ENCODE data around the gene GNGT1.
A peak's percentile ranks its signal among the peaks of the same experiment; 100 is the strongest.

Gene GNGT1

GRCh38 chr7:93923296-93923695 lies 16.9 kb downstream of the GNGT1 start:
- no peak overlapping the region for H3K9ac ChIP-seq (ENCODE audit: low read depth, low read length, poor library complexity)
- peaks cover 0 to 44% of the 10 kb centered on the region in 2 donors for H3K36me3 ChIP-seq (replicated peaks in 1 of 2; ENCODE audit: control insufficient read depth in 2 of 2, insufficient read depth in 2 of 2, low read length in 2 of 2)
- H3K27ac ChIP-seq (replicated peaks; ENCODE audit: low read length) = no peak overlapping the region
- H3K23ac ChIP-seq (ENCODE audit: low read depth, low read length, poor library complexity) = no peak overlapping the region
- H2BK5ac ChIP-seq (ENCODE audit: low read length) = no peak overlapping the region
- H3K27me3 ChIP-seq (ENCODE audit: control insufficient read depth in 3 of 3, insufficient read depth in 3 of 3, low read depth in 1 of 3, low read length in 3 of 3) = no peaks in the 10 kb centered on the region
- H2BK120ac ChIP-seq (ENCODE audit: low read depth, low read length) = no peak overlapping the region
- H2AFZ ChIP-seq (ENCODE audit: low read length) = peak overlapping the region; percentile 41
- no peak overlapping the region for H2BK15ac ChIP-seq (ENCODE audit: low read length)
- H2BK12ac ChIP-seq (ENCODE audit: low read length) = no peak overlapping the region
- H2AK5ac ChIP-seq (ENCODE audit: low read depth, low read length) = no peak overlapping the region
- H3K4me2 ChIP-seq (ENCODE audit: insufficient read depth, low read length, poor library complexity, severe bottlenecking) = no peak overlapping the region
- peak overlapping the region in 1 of 2 donors; percentile 79 for H3K4me3 ChIP-seq (ENCODE audit: low read length in 2 of 2)
- no peak overlapping the region for H3K4ac ChIP-seq (ENCODE audit: low read length)
- H3K14ac ChIP-seq (ENCODE audit: low read length) = no peak overlapping the region
- no peak for DNase-seq (ENCODE audit: low spot score)
- H3K9me3 ChIP-seq (replicated peaks in 1 of 2; ENCODE audit: control insufficient read depth in 2 of 2, insufficient read depth in 1 of 2, low read depth in 1 of 2, low read length in 2 of 2) = peaks cover 0 to 3% of the 10 kb centered on the region in 2 donors
- H4K91ac ChIP-seq (ENCODE audit: low read depth, low read length, poor library complexity) = no peak overlapping the region
- no peak overlapping the region for H3K18ac ChIP-seq (ENCODE audit: low read length)
- peaks cover 0 to 10% of the 10 kb centered on the region in 2 donors for H3K4me1 ChIP-seq (ENCODE audit: control insufficient read depth in 2 of 2, insufficient read depth in 1 of 2, low read depth in 1 of 2, low read length in 2 of 2)
- no peaks in the 10 kb centered on the region for H3K79me1 ChIP-seq (ENCODE audit: low read depth, low read length)
- WGBS, 2 donors (ENCODE audit: extremely low coverage in 2 of 2, insufficient read length in 2 of 2, insufficient replicate concordance in 1 of 2) = no CpG with 5 or more reads among the region's 6 CpGs
- no peak overlapping the region for H4K8ac ChIP-seq (ENCODE audit: low read depth, low read length)

- no peak overlapping the region for H3K4ac ChIP-seq (ENCODE audit: low read length)
- H3K23ac ChIP-seq (ENCODE audit: low read depth, low read length, poor library complexity) = no peak overlapping the region
- peaks cover 0 to 10% of the 10 kb centered on the region in 2 donors for H3K4me1 ChIP-seq (ENCODE audit: control insufficient read depth in 2 of 2, insufficient read depth in 1 of 2, low read depth in 1 of 2, low read length in 2 of 2)
- H2BK12ac ChIP-seq (ENCODE audit: low read length) = no peak overlapping the region
- H2BK5ac ChIP-seq (ENCODE audit: low read length) = no peak overlapping the region
- no peak overlapping the region for H3K14ac ChIP-seq (ENCODE audit: low read length)
- no peak overlapping the region for H2BK15ac ChIP-seq (ENCODE audit: low read length)
- H3K9ac ChIP-seq (ENCODE audit: low read depth, low read length, poor library complexity) = no peak overlapping the region
- peak overlapping the region in 1 of 2 donors; percentile 79 for H3K4me3 ChIP-seq (ENCODE audit: low read length in 2 of 2)
- peak overlapping the region; percentile 41 for H2AFZ ChIP-seq (ENCODE audit: low read length)
- H4K91ac ChIP-seq (ENCODE audit: low read depth, low read length, poor library complexity) = no peak overlapping the region
- no peak overlapping the region for H4K8ac ChIP-seq (ENCODE audit: low read depth, low read length)
- no peak overlapping the region for H2BK120ac ChIP-seq (ENCODE audit: low read depth, low read length)
- peaks cover 0 to 3% of the 10 kb centered on the region in 2 donors for H3K9me3 ChIP-seq (replicated peaks in 1 of 2; ENCODE audit: control insufficient read depth in 2 of 2, insufficient read depth in 1 of 2, low read depth in 1 of 2, low read length in 2 of 2)
- no peak overlapping the region for H3K27ac ChIP-seq (replicated peaks; ENCODE audit: low read length)
- H3K27me3 ChIP-seq (ENCODE audit: control insufficient read depth in 3 of 3, insufficient read depth in 3 of 3, low read depth in 1 of 3, low read length in 3 of 3) = no peaks in the 10 kb centered on the region
- no CpG with 5 or more reads among the region's 1 CpG for WGBS, 2 donors (ENCODE audit: extremely low coverage in 2 of 2, insufficient read length in 2 of 2, insufficient replicate concordance in 1 of 2)
- H3K36me3 ChIP-seq (replicated peaks in 1 of 2; ENCODE audit: control insufficient read depth in 2 of 2, insufficient read depth in 2 of 2, low read length in 2 of 2) = peaks cover 0 to 46% of the 10 kb centered on the region in 2 donors
- no peak overlapping the region for H2AK5ac ChIP-seq (ENCODE audit: low read depth, low read length)
- no peak overlapping the region for H3K4me2 ChIP-seq (ENCODE audit: insufficient read depth, low read length, poor library complexity, severe bottlenecking)
- DNase-seq (ENCODE audit: low spot score) = no peak
- H3K18ac ChIP-seq (ENCODE audit: low read length) = no peak overlapping the region
- H3K79me1 ChIP-seq (ENCODE audit: low read depth, low read length) = no peaks in the 10 kb centered on the region
These were observed 17.6 kb downstream of the GNGT1 start for GRCh38 chr7:93923942-93924341.

GRCh38 chr7:93926800-93927199 lies 20.4 kb downstream of the GNGT1 start:
- Histone ChIP-seq H3K9me3 (replicated peaks in 1 of 2; ENCODE audit: control insufficient read depth in 2 of 2, insufficient read depth in 1 of 2, low read depth in 1 of 2, low read length in 2 of 2) (peaks cover 0 to 3% of the 10 kb centered on the region in 2 donors), H3K4me1 (ENCODE audit: control insufficient read depth in 2 of 2, insufficient read depth in 1 of 2, low read depth in 1 of 2, low read length in 2 of 2) (peaks cover 0 to 5% of the 10 kb centered on the region in 2 donors), H2BK12ac (ENCODE audit: low read length) (no peak overlapping the region), H4K8ac (ENCODE audit: low read depth, low read length) (no peak overlapping the region), H3K14ac (ENCODE audit: low read length) (no peak overlapping the region), H2BK15ac (ENCODE audit: low read length) (no peak overlapping the region), H2AK5ac (ENCODE audit: low read depth, low read length) (no peak overlapping the region), H2BK5ac (ENCODE audit: low read length) (no peak overlapping the region), H3K36me3 (replicated peaks in 1 of 2; ENCODE audit: control insufficient read depth in 2 of 2, insufficient read depth in 2 of 2, low read length in 2 of 2) (peaks cover 0 to 46% of the 10 kb centered on the region in 2 donors), H4K91ac (ENCODE audit: low read depth, low read length, poor library complexity) (no peak overlapping the region), H3K4me2 (ENCODE audit: insufficient read depth, low read length, poor library complexity, severe bottlenecking) (no peak overlapping the region), H3K9ac (ENCODE audit: low read depth, low read length, poor library complexity) (no peak overlapping the region), H2BK120ac (ENCODE audit: low read depth, low read length) (no peak overlapping the region), H3K27me3 (ENCODE audit: control insufficient read depth in 3 of 3, insufficient read depth in 3 of 3, low read depth in 1 of 3, low read length in 3 of 3) (no peaks in the 10 kb centered on the region), H3K79me1 (ENCODE audit: low read depth, low read length) (no peaks in the 10 kb centered on the region), H3K4me3 (ENCODE audit: low read length in 2 of 2) (no peak overlapping the region), H3K18ac (ENCODE audit: low read length) (no peak overlapping the region), H3K27ac (replicated peaks; ENCODE audit: low read length) (no peak overlapping the region), H3K23ac (ENCODE audit: low read depth, low read length, poor library complexity) (no peak overlapping the region), H3K4ac (ENCODE audit: low read length) (no peak overlapping the region), H2AFZ (ENCODE audit: low read length) (no peak overlapping the region)
- DNase-seq (ENCODE audit: low spot score) = no peak
- WGBS, 2 donors (ENCODE audit: extremely low coverage in 2 of 2, insufficient read length in 2 of 2, insufficient replicate concordance in 1 of 2) = no CpG with 5 or more reads among the region's 1 CpG

GRCh38 chr7:93927585-93927984 lies 21.2 kb downstream of the GNGT1 start:
- peaks cover 0 to 3% of the 10 kb centered on the region in 2 donors for H3K9me3 ChIP-seq (replicated peaks in 1 of 2; ENCODE audit: control insufficient read depth in 2 of 2, insufficient read depth in 1 of 2, low read depth in 1 of 2, low read length in 2 of 2)
- H3K23ac ChIP-seq (ENCODE audit: low read depth, low read length, poor library complexity) = no peak overlapping the region
- H3K27ac ChIP-seq (replicated peaks; ENCODE audit: low read length) = no peak overlapping the region
- H3K14ac ChIP-seq (ENCODE audit: low read length) = no peak overlapping the region
- H4K8ac ChIP-seq (ENCODE audit: low read depth, low read length) = no peak overlapping the region
- H3K27me3 ChIP-seq (ENCODE audit: control insufficient read depth in 3 of 3, insufficient read depth in 3 of 3, low read depth in 1 of 3, low read length in 3 of 3) = no peaks in the 10 kb centered on the region
- no peak overlapping the region for H2AK5ac ChIP-seq (ENCODE audit: low read depth, low read length)
- no peak for DNase-seq (ENCODE audit: low spot score)
- no peak overlapping the region for H3K4me2 ChIP-seq (ENCODE audit: insufficient read depth, low read length, poor library complexity, severe bottlenecking)
- H3K4me3 ChIP-seq (ENCODE audit: low read length in 2 of 2) = no peak overlapping the region
- H2BK5ac ChIP-seq (ENCODE audit: low read length) = no peak overlapping the region
- no peak overlapping the region for H3K18ac ChIP-seq (ENCODE audit: low read length)
- no peaks in the 10 kb centered on the region for H3K79me1 ChIP-seq (ENCODE audit: low read depth, low read length)
- H3K4ac ChIP-seq (ENCODE audit: low read length) = no peak overlapping the region
- peaks cover 0 to 46% of the 10 kb centered on the region in 2 donors for H3K36me3 ChIP-seq (replicated peaks in 1 of 2; ENCODE audit: control insufficient read depth in 2 of 2, insufficient read depth in 2 of 2, low read length in 2 of 2)
- H3K4me1 ChIP-seq (ENCODE audit: control insufficient read depth in 2 of 2, insufficient read depth in 1 of 2, low read depth in 1 of 2, low read length in 2 of 2) = peaks cover 0 to 5% of the 10 kb centered on the region in 2 donors
- H2AFZ ChIP-seq (ENCODE audit: low read length) = no peak overlapping the region
- H2BK15ac ChIP-seq (ENCODE audit: low read length) = no peak overlapping the region
- no peak overlapping the region for H4K91ac ChIP-seq (ENCODE audit: low read depth, low read length, poor library complexity)
- no peak overlapping the region for H3K9ac ChIP-seq (ENCODE audit: low read depth, low read length, poor library complexity)
- no peak overlapping the region for H2BK12ac ChIP-seq (ENCODE audit: low read length)
- no peak overlapping the region for H2BK120ac ChIP-seq (ENCODE audit: low read depth, low read length)
- no CpG with 5 or more reads among the region's 3 CpGs for WGBS, 2 donors (ENCODE audit: extremely low coverage in 2 of 2, insufficient read length in 2 of 2, insufficient replicate concordance in 1 of 2)

Data from neuronal stem cell (in vitro differentiated cells).